Left forelimb (tissue), 1 donor: ENCODE results near the gene MMD.
"Not testable (repeated sequence)": the region's sequence is repeated elsewhere in the genome, so short reads cannot be mapped to it uniquely, and the experiment has no call there.

Experiments
- DNase-seq: peaks from one replicate; pipeline ENCODE4 v3.0.0-alpha.2; 2018; ENCODE audit warnings: low spot score

The MMD gene

DNA sequence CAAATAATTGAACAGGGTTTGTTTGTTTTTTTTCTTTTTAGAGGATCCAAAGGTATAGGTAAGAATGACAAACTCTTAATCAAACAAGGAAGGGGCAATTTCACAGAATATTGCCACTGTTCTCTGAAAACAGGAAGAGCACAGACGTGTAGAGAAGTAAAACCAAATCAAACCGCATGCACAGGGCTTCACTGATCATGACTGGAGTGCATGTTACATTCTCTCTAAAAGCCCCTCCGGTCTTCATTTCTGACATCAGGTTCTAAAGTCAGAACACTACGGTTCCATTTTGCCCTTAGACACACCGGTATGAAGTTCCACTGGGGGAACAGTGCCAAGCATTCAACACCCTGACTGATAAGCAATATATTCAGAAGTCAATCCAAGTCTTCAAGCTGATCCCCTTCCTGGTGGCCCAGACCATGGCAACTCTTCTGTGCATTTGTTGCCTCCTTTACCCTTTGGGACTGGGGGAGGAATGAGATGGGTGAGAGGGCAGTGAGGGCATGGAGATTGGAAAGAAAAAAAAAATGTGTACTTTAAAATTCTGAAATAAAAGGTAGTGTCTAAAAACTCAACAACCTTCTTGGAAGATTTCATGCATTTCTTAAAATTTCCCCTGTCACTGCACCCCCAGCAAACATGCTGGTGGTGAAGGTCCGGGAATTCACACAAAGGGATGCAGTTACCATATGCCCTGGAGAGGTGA is 1.4 kb downstream of the MMD start:
- no peak for DNase-seq

GRCh38 chr17:55418369-55419268 is 3.0 kb downstream of the MMD start:
- no peak for DNase-seq

GRCh38 chr17:55417411-55418268 is 4.0 kb downstream of the MMD start:
- no peak for DNase-seq

GRCh38 chr17:55416470-55417052 is 5.1 kb downstream of the MMD start:
- DNase-seq, result no peak

DNA sequence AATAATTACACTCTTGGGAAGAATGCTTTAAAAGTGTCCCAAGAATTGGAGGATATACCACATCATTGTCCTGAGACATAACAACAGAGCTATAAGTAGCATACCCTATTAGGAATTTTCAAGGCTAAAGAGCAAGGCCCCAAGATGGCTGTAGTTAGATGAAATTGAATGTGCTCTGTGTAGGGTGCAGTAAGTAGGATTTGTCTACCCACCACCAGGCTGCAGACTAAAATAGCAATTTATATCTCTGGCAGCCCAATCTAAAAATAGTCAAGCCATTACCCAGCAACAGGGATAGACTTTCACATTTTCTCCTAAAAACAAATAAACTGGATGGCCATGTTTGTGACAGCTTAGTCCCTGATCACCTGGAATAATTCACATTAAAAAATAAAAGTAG is 5.6 kb downstream of the MMD start:
- DNase-seq, result no peak

- no peak for DNase-seq
Measured at GRCh38 chr17:55414983-55415382, 6.7 kb downstream of the MMD start.

GRCh38 chr17:55413825-55414489 is 7.7 kb downstream of the MMD start:
- no peak for DNase-seq

GRCh38 chr17:55411463-55411855 is 10.2 kb downstream of the MMD start:
- no peak for DNase-seq

DNA sequence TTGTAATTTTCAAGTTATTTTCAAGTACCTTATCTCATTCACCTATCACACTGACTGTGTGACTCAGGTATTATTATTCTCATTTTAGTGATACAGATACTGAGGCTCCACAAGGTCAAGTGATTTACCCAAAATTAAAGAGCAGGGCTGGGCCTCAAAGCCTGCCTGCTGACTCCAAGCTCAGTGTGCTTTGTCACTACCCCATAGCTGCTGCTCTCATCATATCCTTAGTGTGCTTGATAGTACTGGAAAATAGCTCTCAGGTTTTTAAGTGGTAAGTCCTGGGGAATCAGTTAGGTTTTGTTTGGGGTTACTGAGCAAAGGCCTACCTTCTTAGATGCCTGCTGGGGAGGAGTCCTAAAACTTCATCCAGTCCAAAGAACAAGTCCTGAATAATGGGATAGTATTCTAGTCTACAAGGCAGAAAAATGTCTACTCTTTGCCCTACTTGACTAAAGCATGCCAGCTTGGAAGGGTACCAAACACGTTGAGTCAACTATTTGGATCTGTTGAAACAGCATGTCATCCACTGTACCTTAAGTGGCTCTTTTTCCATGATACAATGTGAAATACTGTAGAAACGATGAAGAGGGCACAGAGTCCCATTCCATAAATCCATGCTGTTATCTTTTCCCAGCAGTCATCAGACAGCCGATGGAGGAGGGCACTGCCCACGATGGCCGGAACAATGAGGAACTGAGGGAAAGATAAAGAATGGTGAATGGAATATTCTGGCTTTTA is 10.7 kb downstream of the MMD start:
- no peak for DNase-seq

GRCh38 chr17:55409030-55409800 is 12.4 kb downstream of the MMD start:
- DNase-seq, result no peak

- no peak for DNase-seq
Measured at GRCh38 chr17:55407641-55408566, 13.7 kb downstream of the MMD start.

GRCh38 chr17:55405600-55405999 is 16.0 kb downstream of the MMD start:
- no peak for DNase-seq

GRCh38 chr17:55404197-55404596 is 17.4 kb downstream of the MMD start:
- DNase-seq, result not testable (repeated sequence)

DNA sequence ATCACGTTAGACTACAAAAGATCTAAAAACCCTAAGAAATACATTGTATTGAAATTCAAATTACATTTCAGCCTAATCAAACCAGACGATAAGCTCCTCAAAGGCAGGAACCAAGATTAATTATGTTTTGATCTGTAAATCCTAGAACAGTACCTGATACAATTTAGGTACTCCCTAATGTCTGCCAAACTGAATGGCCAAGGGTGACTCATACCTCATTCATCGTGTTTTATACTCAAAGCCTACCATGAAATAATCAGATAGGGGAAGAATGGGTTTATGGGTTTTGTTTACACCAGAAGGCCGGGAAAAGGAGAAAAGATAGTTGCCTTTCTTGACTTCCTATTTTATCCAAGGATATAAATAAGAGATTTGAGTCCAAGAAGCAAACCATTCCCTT is 19.3 kb downstream of the MMD start:
- DNase-seq, result no peak

DNA sequence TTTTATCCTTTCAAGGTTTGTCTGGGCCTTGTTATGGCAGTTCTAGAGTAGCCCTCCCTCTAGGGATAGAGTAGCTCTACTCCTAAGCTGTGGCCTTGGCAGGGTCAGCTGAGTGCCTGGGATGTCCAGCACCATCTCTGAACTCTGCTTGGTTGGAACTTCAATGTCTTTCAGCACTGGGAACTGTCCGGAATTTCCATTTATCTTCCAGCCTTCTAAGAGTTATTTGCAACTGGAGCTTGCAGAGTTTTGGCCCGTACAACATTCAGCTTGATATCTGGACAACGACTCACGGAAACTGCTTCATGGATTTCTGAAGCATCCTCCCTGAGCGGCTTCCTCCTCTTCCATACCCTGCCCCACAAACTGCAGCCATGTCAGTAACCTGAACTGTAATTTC is 22.9 kb downstream of the MMD start:
- no peak for DNase-seq

- DNase-seq, result no peak
Measured at GRCh38 chr17:55395803-55396505, 25.7 kb downstream of the MMD start.

DNA sequence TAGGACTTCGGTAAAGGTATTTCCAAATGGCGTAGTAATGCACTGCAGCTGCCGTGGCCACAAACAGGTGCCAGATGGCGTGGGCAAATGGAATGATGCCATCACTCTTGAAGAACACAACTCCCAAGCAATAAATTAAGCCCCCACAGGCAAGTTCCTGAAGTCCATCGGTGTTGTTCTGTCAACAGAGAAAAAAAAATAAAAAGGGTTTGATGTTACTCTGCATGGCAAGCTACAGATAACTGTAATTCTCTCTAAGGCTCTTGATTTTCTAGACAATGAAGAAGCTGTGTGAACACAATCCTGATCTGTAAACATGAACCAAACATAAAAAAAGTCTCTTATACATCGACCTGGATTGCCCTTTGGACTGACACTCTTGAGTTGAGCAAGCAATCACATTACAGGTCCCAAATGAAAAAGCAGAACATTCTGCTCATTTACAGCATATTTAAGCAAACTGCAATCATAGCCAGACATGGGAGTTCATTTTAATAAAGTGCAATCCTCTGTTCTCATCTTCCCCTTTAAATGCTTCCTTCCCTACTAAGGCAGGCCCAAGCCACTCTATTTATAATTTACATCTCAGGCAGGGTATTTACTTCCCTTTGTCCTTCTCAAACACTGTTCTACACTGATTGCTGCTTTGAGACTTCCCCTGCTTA is 27.1 kb downstream of the MMD start:
- DNase-seq, result no peak
